ENCODE data around the gene SLX4IP.

SLX4IP gene

GRCh38 chr20:10501402-10501801, 66.3 kb downstream of the SLX4IP start:
- peak in 1 of 2 donors; percentile 11 for DNase-seq (ENCODE audit: low read depth in 2 of 2)
- H3K4me3 ChIP-seq (replicated peaks in 1 of 2; ENCODE audit: low read depth in 2 of 2, low read length in 2 of 2): peak overlapping the region in 1 of 2 donors; percentile 27

GRCh38 chr20:10502098-10502526, 67.0 kb downstream of the SLX4IP start:
- no peak overlapping the region for H3K4me3 ChIP-seq (replicated peaks in 1 of 2; ENCODE audit: low read depth in 2 of 2, low read length in 2 of 2)
- no peak for TF ChIP-seq CTCF (IDR thresholded peaks at IDR 0.05; ENCODE audit: low read depth, low read length)
- no peak for DNase-seq (ENCODE audit: low read depth in 2 of 2)

More at GRCh38 chr20:10501402-10501801, 66.3 kb downstream of the SLX4IP start:
- TF ChIP-seq CTCF (IDR thresholded peaks at IDR 0.05; ENCODE audit: low read depth, low read length): no peak

GRCh38 chr20:10504608-10504993, 69.5 kb downstream of the SLX4IP start:
- no peak for TF ChIP-seq CTCF (IDR thresholded peaks at IDR 0.05; ENCODE audit: low read depth, low read length)
- H3K4me3 ChIP-seq (replicated peaks in 1 of 2; ENCODE audit: low read depth in 2 of 2, low read length in 2 of 2): no peak overlapping the region
- no peak for DNase-seq (ENCODE audit: low read depth in 2 of 2)

- no peak for TF ChIP-seq CTCF (IDR thresholded peaks at IDR 0.05; ENCODE audit: low read depth, low read length)
- no peak overlapping the region for H3K4me3 ChIP-seq (replicated peaks in 1 of 2; ENCODE audit: low read depth in 2 of 2, low read length in 2 of 2)
- peak; percentile 47 to 61 for DNase-seq (ENCODE audit: low read depth in 2 of 2)
These were observed 70.1 kb downstream of the SLX4IP start for GRCh38 chr20:10504994-10505730.

GRCh38 chr20:10505827-10506226, 70.7 kb downstream of the SLX4IP start:
- H3K4me3 ChIP-seq (replicated peaks in 1 of 2; ENCODE audit: low read depth in 2 of 2, low read length in 2 of 2): no peak overlapping the region
- DNase-seq (ENCODE audit: low read depth in 2 of 2): peak in 1 of 2 donors; percentile 16
- TF ChIP-seq CTCF (IDR thresholded peaks at IDR 0.05; ENCODE audit: low read depth, low read length): no peak

GRCh38 chr20:10507052-10507451, 71.9 kb downstream of the SLX4IP start:
- H3K4me3 ChIP-seq (replicated peaks in 1 of 2; ENCODE audit: low read depth in 2 of 2, low read length in 2 of 2): no peak overlapping the region
- DNase-seq (ENCODE audit: low read depth in 2 of 2): no peak
- TF ChIP-seq CTCF (IDR thresholded peaks at IDR 0.05; ENCODE audit: low read depth, low read length): no peak

Measured in cardiac fibroblast (primary cell).